ENCODE measurements around the gene RPS21.

Gene RPS21

GRCh38 chr20:62437496-62437895 is 50.6 kb downstream of the RPS21 start:
- H3K4me1 ChIP-seq: peaks cover 0 to 10% (median 0%) of the 10 kb centered on the region in 10 experiments; a peak in 4 of 20 replicates

GRCh38 chr20:62437927-62438326 is 51.0 kb downstream of the RPS21 start:
- H3K27me3 ChIP-seq: peaks cover 23 to 63% (median 40%) of the 10 kb centered on the region in 11 experiments; a peak in 21 of 22 replicates
- H3K4me1 ChIP-seq: peaks cover 0 to 10% (median 0%) of the 10 kb centered on the region in 10 experiments; a peak in 4 of 20 replicates
- no peaks in the 10 kb centered on the region for H3K36me3 ChIP-seq
- no peak for TF ChIP-seq Cebpa-rat (IDR thresholded peaks at IDR 0.05)
- peaks cover 0 to 36% (median 0%) of the 10 kb centered on the region in 11 experiments; a peak in 6 of 22 replicates for H4K20me1 ChIP-seq
- H3K4me3 ChIP-seq: no peak overlapping the region
- no peaks in the 10 kb centered on the region for H3K9me3 ChIP-seq (replicated peaks in 1 of 11)
- H3K4me2 ChIP-seq: no peak overlapping the region
- H3K9ac ChIP-seq: no peak overlapping the region
- no peak overlapping the region for H3K27ac ChIP-seq

More at GRCh38 chr20:62437496-62437895, 50.6 kb downstream of the RPS21 start:
- Histone ChIP-seq H4K20me1 (peaks cover 0 to 40% (median 0%) of the 10 kb centered on the region in 11 experiments; a peak in 6 of 22 replicates), H3K27ac (no peak overlapping the region), H3K4me3 (no peak overlapping the region), H3K4me2 (no peak overlapping the region), H3K27me3 (peaks cover 23 to 60% (median 38%) of the 10 kb centered on the region in 11 experiments; a peak in 21 of 22 replicates), H3K9me3 (replicated peaks in 1 of 11) (no peaks in the 10 kb centered on the region), H3K9ac (no peak overlapping the region), H3K36me3 (no peaks in the 10 kb centered on the region)
- TF ChIP-seq Cebpa-rat (IDR thresholded peaks at IDR 0.05): no peak
